ENCODE data around the gene TSPAN18.

TSPAN18 gene

GRCh38 chr11:44726283-44727113 lies at the start of gene TSPAN18:
Gene TSPAN18 (plus strand): TSS chr11:44726962. CDS start chr11:44906417, 179,455 bp downstream.
- no peak for DNase-seq (ENCODE audit: low read depth, low spot score)

DNA sequence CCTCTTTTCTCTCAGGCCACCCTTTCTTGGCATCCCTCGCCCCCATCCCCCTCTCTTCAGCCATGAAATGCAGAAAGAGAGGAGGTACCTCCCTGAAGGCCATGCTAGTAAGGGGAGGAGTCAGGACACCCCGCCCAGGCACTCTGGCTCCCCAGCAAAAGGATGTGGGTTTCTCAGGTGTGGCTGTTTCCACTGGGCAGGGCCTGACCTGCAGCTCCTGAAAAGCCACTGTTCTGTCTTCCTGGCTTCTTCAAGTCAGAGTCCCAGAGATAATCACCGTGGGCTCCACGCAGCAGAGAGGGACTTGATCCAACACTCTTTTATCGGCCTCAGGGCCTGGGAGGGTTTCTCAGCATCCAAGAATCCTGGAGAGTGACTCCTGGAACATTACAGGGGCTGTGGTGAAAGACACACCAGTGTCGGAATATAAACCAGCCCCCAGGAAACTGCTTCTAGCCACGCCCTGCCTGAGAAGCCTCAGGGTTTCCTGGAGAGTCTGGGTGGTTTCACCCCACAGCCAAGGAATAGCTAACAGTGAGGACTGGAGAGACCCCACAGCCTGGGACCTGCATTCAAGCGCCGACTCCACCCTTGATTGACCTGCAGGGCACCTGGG lies 45.7 kb upstream of the TSPAN18 start:
- peak; percentile 9 for DNase-seq (ENCODE audit: low read depth, low spot score)

DNA sequence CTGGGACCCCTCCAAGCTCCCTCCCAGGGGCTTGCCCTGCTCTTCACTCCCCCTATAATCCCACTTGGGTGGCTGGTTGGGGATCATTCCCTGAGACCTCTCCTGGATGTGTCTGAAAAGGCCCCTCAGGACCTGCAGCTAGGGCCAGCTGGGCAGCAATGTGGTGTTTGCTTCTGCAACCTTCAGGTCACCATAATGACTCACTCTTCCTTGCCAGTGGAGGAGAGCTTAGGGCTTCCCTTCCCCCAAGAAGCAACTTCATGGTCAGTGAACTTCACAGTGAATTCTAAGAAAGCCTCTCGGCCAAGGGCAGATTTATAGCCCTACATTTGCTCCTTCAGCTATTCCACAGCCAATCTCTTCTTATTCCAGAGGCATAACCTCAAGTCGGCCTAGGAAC lies 45.1 kb upstream of the TSPAN18 start:
- DNase-seq (ENCODE audit: low read depth, low spot score): no peak

- DNase-seq (ENCODE audit: low read depth, low spot score): no peak
Observed at GRCh38 chr11:44684859-44685281, 41.9 kb upstream of the TSPAN18 start.

- no peak for DNase-seq (ENCODE audit: low read depth, low spot score)
Observed at GRCh38 chr11:44687388-44687787, 39.4 kb upstream of the TSPAN18 start.

DNA sequence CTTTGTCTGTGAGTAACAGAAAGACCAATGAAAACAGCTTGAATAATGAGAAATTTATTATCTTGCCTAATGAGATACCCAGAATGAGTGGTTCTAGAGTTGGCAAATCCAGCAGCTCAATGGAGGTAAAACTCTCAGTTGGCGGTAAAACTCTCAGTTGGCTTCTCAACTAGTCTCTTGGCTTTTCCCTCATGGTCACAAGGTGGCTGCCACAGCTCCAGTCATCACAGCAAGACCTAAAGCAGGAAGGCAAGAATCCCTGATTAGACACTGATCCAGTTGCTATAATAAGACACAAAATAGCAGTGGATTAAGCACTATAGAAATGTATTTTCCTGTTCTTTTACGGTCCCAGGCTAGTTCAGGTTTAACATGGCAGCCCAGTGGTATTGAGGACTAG lies 37.5 kb upstream of the TSPAN18 start:
- DNase-seq (ENCODE audit: low read depth, low spot score): no peak

- DNase-seq (ENCODE audit: low read depth, low spot score): no peak
Observed at GRCh38 chr11:44690651-44691050, 36.1 kb upstream of the TSPAN18 start.

DNA sequence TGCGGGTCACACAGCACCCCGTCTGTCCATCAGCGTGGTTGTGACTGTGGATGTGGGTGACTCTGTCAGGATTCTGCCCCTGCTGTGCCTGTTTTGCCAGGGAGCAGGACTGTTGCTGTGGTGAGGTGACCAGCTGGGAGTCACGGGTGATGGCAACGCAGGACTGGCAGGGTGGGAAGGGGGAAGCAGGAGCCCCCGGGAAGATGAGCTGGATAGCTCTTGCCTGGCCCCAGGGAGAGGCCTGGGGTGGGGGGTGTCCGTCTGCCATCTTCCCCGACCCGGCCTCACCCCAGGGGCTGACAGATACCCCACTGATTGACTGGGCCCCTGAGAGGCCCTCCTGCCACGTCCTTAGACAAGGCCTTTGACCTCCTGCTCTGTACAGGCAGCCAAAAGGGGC lies 34.3 kb upstream of the TSPAN18 start:
- DNase-seq (ENCODE audit: low read depth, low spot score): no peak

DNA sequence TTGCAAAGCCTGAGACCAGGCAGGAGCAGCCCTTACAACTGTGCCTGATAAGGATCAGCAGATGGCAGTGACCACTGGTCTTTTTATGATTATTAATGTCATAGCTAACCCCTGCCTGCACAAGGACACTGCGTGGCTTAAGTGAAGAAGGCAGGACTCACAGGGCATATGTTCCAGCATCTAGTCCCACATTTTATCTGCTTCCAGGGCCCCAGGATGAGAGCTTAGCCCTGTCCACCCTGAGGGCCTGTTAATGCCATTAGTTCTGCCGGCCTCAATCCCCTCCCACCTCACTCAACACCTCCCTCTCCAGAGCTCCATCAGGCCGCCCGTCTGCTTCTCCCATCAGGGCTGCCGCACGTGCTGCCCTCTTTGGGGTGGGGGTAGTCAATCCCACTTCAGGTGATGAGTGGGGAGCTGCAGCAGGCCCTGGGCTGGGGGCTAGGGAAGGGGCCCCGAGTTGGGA lies 33.1 kb upstream of the TSPAN18 start:
- no peak for DNase-seq (ENCODE audit: low read depth, low spot score)

- no peak for DNase-seq (ENCODE audit: low read depth, low spot score)
Observed at GRCh38 chr11:44694443-44694842, 32.3 kb upstream of the TSPAN18 start.

DNA sequence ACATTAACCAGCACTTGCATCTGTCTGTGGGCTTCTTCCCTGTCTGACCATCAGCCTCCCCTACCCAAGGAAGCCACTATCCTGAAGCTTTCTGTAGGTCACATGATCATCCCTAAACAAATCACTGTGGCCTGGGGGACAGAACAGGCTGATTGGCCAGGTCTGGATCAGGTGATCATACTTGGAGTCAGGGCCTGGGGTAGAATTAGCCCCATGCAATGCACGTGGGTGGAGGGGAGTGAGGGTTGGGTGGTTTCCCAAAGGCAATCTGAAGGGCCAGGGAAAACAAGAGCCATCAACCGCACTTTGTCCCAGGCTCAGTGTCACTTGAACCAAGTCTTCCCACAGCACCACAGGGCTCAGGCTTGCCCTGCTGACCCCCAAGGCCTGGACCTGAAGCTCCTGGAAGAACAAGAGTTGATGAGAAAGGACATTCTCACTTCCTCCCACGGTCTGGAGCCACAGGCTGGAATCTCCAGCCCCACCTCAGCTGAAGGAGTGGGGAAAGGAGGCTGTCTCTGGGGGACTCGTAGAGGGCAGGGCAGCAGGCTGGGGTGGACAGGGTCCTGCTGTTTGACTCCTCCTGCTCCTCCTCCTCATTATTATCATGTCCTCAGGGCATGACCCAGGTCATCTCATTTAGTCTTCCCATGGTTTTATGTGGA lies 31.5 kb upstream of the TSPAN18 start:
- no peak for DNase-seq (ENCODE audit: low read depth, low spot score)

DNA sequence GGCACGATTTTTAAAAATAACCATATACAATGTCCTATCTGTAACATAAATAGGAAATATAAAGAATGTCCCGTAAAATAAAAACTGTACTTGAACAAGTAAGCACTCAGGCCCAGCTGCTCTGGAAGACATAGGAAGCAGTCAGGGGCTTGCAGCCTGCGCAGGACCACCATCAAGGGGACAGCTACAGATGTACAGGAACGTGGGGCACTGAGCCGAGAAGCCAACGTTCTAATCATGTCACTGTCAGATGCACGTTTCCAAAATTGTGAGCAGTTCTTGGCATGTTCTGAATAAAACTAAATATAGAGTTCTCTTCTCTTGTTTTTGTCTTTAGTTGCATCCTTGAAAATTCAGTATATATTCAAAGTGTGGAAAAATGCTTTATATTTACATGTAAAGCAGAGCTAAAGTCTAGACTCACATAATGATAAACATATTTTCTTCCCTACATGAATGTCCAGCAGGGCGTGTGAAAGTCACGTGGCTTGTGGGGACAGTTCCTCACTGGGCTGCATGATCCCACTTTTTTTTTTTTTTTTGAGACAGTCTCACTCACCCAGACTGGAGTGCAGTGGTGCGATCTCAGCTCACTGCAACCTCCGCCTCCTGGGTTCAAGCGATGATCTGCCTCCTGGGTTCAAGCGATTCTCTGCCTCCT lies 28.4 kb upstream of the TSPAN18 start:
- no peak for DNase-seq (ENCODE audit: low read depth, low spot score)

GRCh38 chr11:44699497-44700408 lies 27.0 kb upstream of the TSPAN18 start:
- DNase-seq (ENCODE audit: low read depth, low spot score): no peak

DNA sequence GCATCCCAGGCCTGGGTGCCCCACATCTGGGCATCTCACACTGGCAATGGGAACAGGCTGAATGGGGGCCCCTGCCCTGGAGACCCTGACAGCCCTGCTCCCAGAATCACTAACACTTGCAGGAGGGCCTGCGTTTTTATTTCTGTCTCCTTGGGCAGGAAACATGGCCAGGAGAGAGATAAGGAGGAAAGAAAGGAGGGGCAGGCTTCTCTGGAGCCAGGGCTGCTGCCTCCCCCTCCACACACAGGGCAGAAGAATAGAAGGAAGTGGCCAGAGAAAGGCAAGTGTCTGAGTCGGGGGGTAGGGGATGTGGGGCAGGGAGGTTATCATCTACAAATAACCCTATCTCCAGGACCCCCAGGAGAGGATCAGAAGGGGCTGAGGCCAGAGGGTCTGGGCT lies 25.5 kb upstream of the TSPAN18 start:
- DNase-seq (ENCODE audit: low read depth, low spot score): no peak

DNA sequence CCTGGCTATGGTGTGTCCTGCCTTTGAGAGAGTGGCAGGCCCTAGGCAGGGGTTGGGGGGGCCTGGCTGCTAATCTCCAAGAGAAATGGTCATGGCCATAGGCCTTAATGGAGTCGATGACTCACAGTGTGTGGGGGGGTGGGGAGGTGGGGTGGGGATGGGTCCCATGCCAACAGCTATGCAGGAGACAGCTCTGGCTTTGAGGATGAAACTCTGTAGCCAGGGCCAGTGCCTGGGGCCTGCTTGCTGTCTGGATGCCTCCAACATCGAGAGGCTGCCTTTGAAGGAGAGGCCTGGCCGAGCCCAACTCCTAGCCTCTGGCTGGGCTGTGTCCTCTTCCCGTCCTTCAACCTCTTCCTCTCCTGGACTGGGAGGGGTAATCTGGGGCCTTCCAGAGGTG lies 23.9 kb upstream of the TSPAN18 start:
- DNase-seq (ENCODE audit: low read depth, low spot score): no peak

DNA sequence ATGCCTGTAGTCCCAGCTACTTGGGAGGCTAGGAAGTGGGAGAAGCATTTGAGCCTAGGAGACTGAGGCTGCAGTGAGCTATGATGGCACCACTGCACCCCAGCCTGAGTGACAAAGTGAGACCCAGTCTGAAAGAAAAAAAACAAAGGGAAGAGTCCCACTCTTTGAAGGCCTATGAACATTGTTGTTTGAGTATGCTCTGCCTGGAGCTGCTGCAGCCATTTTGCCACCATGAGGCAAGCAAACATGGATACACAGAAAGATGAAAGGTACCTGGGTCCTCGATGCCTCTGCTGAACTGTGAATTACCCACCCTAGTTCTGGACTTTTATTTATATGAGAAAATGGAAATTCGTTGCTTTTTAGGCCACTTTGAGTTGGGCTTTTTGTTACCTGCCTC lies 19.7 kb upstream of the TSPAN18 start:
- DNase-seq (ENCODE audit: low read depth, low spot score): no peak

DNA sequence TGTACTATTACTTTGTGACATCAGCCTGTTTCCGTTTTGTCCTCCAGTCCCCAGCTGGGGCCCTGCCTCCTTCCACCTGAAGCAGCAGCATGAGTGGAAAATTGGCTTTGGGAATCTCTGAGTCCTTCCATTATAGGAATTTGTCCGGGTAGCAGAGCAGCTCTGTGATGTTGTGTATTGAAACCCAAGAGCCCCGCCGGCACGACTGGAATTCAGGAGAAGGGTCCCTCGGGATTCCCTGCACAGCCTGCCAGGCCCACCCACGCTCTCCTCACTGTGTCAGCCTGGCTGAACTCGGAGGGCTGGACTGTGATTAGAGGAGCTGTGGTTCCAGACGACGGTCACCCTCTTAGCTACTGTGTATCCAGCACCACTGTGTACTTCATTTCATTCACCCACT lies 18.8 kb upstream of the TSPAN18 start:
- DNase-seq (ENCODE audit: low read depth, low spot score): no peak

GRCh38 chr11:44708523-44709280 lies 18.1 kb upstream of the TSPAN18 start:
- DNase-seq (ENCODE audit: low read depth, low spot score): no peak

- no peak for DNase-seq (ENCODE audit: low read depth, low spot score)
Observed at GRCh38 chr11:44709281-44709562, 17.5 kb upstream of the TSPAN18 start.

DNA sequence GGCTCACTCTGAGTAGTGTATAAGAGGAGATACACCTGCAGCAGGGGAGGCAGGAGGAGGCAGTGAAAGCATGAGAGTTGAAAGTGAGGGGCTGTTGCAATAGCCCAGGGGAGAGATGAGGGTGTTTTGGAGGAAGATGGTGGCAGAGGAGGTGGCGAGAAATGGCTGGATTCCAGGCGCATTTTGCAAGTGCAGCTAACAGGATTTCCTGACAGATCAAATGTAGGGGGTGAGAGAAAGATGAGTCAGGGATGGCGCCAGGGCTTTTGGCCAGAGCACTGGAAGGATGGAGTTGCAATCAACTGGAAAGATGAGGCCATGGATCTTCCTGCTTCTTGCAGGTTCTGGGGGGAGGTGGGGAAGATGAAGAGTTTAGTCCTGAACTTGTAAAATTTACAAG lies 16.8 kb upstream of the TSPAN18 start:
- DNase-seq (ENCODE audit: low read depth, low spot score): no peak

All from activated CD4-positive, CD25-positive, alpha-beta regulatory T cell treated with anti-CD3 and anti-CD28 coated beads, Interleukin-2, amount 50 U/mL, for 16 hours (primary cell).